A204.1 (cell line): Measurements from ENCODE around the gene KCTD16.

Experiments used
- FAIRE-seq: peaks from 2 replicates; lab custom pipeline; 2012; peaks lifted over from hg19 to GRCh38; lab: Jason Lieb, UNC

KCTD16 gene

DNA sequence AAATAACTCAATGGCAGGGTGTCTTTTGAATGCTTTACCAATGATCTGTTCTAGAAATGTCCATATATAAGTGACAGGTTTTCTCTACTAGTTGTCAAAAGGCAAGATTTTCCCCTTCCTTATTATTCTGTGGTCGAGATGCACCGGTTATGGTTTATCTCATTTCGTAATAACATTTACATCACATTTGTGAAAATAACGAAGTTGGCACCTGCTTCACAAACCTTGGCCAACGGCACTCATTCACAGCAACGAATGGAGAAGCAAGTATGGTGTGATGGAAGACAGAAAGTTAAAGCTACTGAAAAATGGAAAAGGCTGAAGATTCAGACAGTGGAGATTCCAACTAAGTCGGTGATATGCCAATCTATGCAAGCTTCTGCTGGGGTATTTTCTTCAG lies 235.8 kb downstream of the KCTD16 start:
- no peak for FAIRE-seq

DNA sequence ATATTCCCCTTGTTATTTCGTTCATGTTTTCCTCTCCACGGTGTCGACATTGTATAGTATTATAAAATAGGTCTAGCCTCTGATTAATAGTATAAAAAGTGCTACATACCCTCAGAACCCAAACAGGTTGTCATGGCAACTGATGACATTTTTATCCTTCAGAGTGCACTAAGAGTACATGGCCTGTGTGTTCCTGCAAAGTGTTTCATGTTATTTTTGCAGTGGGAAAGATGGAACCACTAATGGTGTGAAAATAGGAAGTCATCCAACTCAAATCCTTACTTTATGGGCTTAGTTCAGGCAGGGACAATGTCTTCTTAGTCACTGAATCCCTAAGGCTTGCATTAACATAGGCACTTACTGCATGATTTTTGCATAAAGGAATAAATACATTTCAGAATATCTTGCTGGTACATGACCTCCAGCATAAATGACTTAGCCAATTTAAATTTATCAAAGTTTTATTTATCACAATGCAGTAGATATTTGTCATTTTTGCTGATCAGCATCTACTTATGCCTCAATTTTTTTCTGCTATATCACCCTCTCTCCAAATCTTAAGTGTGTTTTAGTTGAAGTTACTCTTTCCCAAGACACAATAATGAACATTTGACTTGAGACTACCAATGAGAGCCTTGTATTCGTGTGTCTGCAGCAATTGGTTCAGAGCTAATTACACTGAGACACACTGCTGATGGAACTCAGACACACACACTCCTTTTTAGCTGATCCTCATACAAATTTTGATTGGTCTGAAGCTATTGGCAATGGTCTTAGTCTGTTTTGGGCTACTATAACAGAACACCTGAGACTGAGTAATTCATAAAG lies 243.7 kb downstream of the KCTD16 start:
- no peak for FAIRE-seq

DNA sequence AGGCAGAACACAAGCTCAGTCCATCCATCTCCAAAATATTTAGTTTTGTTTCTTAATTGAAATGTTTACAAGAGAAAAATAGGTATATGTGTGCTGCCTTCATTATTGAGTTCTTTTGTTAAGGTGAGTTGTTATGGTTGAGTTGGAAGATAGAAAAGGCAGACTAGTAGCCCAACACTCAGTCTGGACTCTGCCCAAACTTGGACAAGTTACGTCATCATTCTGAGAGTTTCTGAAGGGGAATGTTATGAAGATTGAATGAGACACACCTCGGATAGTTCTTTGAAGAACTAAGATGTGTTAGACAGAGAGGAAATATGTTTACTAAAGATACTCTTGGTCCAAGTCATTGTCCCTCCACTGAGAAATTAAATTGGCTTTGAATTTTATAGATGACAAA lies 245.5 kb downstream of the KCTD16 start:
- FAIRE-seq = no peak

DNA sequence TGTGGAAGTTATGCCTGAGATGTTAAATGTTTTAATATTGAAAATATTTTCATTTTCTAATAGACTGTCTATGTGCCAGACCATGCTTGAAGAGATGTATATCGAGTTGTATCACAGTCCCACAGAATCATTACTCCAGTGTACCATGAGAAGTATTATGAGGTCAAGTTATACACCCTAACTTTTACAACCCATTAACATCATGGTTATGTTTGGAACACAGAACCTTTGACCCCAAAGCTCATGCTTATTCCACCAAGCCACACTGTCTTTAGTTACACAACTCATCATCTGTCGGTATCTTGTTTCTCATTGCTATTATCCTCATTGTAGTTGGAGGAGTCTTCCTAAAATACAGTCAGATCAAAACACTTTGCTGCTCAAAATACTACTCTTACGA lies 248.0 kb downstream of the KCTD16 start:
- FAIRE-seq = no peak

DNA sequence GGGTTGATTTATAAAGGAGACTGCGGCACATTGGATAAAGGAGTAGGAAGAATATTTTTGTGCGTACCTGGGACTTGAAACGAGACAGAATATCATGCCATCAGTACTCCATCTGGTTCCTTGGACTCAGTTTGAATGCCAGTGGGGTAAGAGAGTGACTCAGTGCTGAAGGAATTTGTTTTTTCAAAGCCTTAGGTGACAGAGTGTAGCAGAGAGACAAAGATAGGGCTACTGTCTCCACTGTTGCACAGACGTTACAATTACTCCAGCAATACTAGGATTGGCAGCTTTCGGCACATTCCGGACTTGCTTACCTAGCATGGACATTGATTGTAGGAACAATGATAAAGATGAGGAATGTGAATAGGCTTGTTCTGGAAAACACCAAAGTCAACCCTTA lies 250.7 kb downstream of the KCTD16 start:
- FAIRE-seq = no peak

DNA sequence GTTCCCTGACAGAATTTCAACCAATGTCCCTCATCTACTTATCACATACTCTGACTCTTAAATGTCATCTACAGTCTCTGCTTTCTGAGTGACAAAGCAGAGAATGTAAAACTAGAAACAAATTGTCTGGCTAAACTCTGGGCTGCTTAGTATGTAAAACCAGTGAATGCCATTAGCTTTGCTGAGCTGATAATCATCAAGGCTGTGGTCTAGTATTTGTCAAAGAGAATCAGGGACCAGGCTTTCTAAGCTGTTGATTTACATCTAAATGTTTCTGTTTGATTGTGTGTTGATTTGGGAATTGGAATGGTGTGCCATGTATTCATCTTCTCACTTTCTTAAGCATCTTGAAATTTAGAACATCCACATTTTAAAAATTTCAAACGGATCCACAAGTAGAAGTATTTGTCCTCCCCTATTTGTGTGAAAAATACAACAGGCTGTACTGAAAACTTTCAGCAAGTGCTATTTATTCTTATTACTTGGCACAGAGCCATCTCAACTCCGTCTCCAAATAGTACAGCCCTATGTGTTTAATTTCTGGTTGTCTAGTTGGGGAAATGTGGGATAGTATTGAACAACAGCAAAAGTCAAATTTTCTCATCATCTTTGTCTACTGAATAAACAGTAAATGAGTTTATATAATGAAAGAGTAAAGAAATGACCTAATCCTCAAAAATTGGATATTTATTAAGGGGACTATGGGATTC lies 251.5 kb downstream of the KCTD16 start:
- no peak for FAIRE-seq

DNA sequence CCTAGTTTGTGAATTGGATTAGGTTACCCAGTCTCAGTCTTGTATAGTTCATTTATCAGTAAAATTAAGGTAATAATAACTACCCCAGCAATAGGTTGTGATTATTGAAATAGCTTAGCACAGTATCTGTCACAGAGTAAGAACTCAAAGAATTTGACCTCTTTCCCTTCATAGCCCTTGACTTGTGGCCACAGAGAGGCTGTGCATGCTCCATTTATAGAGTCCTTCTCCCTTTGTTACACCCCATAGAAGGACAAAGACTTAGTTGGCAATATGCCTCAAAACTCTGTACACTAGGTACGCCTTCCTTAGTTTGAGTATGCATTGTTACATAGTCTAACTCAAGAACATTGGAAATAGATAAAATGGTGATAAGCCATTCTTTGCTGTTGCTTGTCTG lies 257.2 kb downstream of the KCTD16 start:
- no peak for FAIRE-seq

DNA sequence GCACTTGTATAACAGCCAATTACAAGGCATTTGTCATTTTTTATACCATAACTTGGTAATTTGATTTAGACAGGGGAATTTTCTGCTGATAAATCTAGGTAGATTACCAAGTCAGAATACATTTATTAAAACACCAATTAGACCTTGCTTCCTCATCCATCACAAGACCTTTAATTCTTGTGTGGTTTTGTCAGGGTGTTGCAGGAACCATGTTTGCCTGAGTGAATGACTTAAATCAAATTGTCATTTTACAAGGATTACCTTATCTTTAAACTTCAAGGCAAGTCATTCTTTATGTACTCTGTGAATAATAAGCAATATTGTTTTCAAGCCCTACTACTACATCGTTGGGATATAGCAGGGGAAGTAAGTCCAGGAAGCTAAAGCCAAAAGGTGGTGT lies 257.7 kb downstream of the KCTD16 start:
- FAIRE-seq = no peak

DNA sequence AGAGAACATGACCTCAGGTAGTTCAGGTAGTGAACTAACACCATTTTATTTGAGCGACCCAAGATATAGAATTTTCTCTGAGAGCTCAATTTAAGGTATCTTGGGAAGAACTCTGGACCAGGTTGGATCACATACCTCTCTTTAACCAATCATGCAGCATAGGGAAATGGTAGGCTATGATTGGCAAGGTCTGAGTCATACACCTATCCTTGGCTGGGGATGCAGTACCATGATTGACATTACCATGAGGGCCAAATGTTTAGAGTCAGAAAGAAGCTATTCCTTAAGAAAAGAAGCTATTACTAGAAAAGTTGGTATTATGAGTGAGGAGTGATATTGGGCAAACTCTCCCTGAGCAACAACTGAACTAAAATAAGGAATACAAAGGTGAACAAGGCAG lies 258.7 kb downstream of the KCTD16 start:
- FAIRE-seq = no peak

DNA sequence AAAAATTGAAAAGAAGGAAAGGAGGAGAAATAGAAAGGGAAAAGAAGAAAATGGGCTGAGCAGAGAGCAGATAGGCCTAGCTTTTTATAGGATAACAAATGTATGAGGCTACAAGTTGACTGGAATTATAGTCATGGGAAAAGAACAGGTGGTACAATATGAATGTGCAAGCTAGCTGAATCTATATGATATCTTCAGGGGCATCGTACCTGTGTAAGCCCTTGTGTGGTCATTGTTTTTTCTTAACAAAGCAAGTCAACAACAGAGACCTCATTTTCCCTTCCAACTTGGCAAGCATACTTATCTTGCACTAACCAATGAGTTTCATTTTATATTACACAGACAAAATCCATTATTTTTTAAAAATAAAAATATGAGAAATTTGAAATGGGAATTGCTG lies 259.2 kb downstream of the KCTD16 start:
- no peak for FAIRE-seq

DNA sequence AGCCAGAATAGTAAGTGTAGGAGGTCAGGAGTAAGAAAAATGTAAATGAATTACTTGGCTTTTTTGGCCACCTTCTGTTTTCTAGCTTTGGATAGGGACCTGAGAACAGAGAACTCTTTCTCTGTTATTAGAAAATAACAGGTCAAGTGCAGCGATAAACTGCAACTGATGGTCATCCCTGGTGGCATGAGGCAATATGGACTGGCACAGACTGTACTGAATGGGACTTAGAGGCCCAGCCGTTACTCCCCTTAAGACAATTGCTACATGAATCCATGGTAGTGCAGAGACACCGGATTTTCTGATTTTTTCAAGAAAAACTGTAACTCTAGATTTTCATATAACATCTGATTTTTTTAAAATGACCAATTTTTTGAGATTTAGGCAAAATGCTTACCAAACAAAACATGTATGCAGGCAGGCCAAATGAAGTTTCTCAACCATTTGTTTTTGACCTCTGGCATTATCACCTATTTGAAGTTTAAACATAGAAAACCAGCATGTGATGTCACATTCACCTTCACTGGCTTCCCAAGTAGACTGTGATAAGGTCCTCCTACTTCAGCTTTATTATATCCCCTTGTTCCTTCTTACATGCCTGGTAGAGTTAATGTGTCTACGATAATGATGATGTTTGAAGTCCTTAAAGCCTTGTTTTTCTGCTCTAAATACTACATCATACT lies 262.6 kb downstream of the KCTD16 start:
- FAIRE-seq = no peak

DNA sequence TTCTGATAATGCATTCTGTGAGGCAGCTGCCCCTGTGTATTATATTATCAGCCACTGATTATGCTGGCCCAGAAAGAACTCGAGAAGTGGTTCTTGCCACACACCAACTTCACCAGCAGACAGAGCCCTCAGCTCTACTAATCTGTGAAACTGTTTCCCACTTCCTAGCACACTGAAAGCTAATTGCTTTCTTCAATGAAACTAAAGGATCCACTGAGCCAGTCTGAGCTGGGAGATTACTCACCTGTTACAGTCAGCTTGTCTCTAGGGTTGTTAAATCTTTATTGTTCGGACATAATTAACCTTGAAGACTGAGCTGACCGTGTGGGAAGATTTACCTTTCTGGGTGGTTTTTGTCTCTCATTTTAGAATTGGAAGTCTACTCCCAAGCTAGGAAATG lies 263.2 kb downstream of the KCTD16 start:
- FAIRE-seq = no peak

DNA sequence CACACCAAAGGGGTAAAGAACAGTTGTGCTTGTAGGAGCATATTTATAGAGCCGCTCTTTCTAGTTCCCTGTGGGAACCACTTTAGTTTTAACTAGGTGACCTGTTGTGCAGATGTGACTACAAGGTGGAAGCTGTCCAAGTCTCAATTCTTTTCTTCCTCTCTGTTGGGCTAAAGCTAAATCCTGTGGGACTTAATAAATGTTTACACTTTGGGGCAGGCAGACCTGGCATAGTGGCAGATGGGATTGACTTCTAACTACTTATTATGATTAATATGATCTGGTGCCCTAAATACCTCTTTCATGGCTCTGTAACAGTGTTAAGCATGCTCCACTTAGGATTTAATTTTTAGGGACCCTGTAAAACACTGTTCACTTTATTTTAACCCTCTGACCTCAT lies 265.3 kb downstream of the KCTD16 start:
- no peak for FAIRE-seq

DNA sequence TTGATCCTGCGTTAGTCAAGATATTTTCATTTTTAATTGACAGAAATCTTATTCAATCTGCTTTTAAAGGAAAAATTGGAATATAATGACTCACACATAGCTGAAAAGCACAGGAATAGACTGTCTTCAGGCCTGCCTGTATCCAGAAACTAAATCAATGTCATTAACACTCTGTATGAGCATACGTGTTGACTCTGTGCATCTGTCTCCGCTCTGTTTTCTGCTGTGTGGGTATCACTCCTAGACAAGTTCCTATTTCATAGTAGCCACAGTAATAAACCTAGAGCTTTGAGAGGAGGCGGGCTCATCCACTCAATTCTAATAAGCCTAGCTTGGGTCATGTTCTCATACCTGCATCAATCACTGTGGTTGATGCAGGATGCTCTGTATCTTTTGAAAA lies 267.6 kb downstream of the KCTD16 start:
- FAIRE-seq = no peak

DNA sequence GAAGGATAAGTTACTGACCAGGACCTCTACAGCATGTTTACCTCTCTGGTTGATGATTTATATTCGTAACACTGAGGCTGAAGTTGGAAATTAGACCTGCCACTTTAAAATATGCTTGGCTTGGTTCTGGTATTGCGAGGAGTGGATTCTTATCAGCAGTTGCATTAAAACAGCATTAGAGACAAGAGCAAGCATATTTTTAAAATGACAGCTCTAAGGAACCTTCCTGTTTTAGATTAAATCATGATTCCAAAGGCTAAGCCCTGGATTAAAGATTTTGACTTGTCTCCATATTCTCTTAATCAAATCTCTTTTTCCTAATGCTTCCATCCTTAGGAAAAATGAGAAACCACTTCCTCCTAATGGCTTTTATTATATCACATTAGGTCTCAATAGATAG lies 277.8 kb downstream of the KCTD16 start:
- no peak for FAIRE-seq

DNA sequence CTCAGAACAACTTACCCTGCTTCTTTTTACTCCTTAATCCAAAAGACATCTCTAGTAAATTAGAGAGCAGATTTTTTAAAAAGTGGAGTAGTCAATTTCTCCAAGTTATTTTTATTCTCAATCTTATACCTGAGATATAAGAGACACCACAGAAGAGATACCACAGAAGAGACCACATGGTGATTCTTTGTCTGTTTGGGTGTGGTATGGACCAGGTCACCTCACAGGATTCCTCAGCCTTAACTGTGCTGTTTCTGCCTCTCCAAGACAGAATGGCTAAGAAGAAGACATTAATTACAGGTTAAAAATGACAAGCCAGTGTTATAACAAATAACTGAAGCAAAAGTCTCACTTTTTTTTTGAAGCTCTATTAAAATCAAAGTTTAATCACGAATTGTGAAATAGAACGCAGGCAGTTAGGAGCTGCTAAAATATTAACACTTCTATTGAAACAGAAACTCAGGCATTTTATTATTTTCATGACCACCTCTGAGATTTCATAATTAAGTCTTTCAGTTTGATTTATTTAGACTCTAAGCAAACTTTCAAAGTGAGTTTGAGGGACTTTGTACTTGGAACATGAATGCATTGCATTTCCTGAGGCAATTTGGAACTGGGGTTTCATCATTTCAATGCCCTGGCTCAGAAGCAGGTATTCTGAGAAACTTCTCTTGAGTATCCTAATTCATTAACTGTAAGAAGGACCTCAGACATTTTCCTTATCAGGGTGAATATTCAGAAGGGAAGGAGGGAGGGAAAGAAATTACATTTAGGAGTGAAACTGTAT lies 280.7 kb downstream of the KCTD16 start:
- FAIRE-seq = no peak

DNA sequence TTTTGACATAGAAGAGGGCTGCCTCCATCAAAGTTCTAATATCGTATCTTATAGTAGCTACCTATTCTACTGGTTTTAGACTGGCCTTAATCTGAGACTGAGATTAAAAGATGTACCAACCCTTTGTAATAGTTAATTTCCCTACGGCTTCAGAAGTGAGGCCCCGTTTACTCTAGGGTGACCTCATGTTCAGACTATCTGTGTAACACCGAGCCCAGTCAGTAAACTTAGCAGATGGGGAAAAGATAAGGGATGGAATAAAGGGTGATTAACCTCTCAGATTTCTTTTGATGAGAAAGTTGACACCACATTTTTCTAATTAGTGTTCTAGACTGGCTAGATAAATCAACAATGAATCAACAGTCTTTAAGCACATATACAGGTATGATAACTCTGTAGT lies 283.1 kb downstream of the KCTD16 start:
- FAIRE-seq = no peak

DNA sequence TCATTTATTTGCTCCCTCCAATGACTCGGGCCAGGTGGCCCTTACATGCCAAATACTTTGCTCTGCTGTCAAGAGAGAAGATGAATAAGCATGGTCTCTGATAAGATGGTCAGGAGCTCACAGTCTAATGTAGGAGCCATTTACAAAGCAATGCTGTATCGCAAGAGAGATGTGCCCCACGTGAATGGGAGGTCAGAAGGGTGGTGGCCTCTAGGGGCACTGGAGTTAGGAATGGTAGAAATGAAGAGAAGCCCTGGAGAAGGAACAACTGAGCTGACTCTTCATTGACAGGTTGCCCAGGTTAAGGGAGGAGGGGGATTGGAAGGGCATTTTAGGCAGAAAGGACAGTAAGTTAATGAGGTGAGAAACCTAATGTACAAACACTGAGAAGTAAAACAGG lies 286.5 kb downstream of the KCTD16 start:
- FAIRE-seq = no peak

DNA sequence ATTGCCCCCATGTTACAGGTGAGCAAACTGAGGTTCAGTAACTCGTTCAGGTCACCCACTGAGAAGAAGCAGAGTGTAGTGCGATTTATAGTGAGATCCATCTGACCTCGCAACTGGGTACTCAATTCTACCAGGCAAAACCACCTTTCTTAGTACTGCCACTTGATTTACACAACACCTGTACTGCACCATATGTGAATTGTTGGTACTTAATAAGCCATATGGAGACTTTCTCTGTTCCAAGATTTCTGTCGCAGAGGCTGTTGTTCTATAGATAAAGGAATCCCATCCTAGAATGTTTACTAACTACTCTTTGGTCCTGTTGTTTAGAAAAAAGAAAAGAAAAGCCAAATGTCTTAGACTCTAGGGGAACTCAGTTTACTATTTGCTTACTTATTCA lies 287.5 kb downstream of the KCTD16 start:
- no peak for FAIRE-seq

DNA sequence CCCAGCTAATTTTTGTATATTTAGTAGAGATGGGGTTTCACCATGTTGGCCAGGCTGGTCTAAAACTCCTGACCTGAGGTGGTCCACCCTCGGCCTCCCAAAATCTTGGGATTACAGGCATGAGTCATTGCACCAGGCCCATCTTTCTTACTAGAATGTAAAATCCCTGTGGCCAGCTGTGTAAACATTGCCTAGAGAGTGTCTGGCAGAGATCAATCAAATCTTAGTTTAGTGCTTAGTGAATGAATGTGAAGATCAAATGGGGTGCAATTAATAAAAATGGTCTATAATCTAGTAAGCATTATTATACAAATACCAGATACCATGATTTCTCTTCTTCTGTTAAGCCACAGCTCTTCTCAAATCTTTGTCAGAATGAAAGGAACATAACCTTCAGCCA lies 289.9 kb downstream of the KCTD16 start:
- no peak for FAIRE-seq

DNA sequence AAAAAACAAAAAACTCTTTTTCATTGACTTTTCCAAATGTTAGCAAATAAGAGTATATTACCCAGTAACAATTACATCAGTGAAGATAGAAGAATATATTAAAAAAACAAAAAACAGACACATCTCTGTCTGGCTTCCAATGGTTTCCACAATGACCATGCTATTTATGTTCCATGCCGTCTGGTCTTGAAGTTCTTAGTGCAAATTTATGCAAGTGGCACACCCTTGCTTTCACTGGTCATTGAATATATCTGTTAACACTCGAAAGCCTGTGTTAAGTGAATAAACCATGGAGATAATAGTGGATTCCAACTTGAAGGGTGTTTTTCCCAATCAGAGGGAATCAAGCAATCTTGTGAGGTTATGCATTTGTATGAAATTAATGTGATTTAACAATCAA lies 291.9 kb downstream of the KCTD16 start:
- no peak for FAIRE-seq

DNA sequence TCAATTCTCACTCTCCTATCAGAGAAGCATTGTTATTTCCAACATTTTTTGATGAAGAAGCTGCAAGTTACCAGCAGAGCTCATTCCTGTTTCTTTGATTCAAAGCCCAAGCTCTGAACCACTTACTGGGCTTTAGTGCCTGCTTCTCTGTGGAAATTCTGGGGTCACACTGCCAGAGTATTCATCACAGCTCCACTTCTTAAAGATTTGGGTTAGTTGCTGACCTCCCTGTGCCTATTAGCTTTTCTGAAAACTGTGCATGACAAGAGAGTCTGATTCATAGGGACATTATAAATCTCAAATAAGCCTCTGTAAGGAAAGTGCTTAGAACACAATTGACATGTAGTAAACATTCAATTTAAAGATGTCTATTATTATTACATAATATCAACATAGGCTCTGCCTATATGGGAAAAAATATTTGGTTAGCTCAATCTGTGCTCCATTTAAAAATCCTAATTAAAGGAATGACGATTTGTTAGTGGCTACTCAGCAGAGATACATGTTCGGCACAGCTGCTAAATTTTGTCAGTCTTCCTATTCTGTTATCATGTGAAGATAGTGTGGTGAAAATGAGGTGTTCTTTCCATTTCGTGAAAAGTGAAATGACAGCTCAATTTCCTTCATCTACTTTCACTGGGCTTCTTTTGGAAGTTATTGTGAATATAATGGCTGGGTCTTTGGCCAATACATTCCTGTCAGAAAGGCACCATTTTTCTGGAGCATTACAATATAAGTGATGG lies 293.0 kb downstream of the KCTD16 start:
- FAIRE-seq = no peak
